Right lobe of liver (tissue), 6 donors: ENCODE data around the gene GATB. TPM values are rescaled to one million over a fixed set of nuclear protein-coding genes. Genes with fewer than 3 reads are reported as not detected.
A peak's percentile ranks its signal among the peaks of the same experiment; 100 is the strongest.

Experiments
- ATAC-seq, 4 donors: fragments of 200-7000 bp; cut with Tn5 transposase; one replicate each; pipeline ENCODE4 v1.9.1; 2020; ENCODE audit warnings: mild to moderate bottlenecking in 4 of 4, moderate library complexity in 4 of 4
- DNase-seq, 3 donors: peaks; one replicate each; pipeline ENCODE4 v3.0.0-alpha.2; 2020
- H3K27ac ChIP-seq, 3 donors: fragments of 200-600 bp; one replicate each; pipeline ENCODE4 v1.8.0; 2022
- H3K27me3 ChIP-seq, 2 donors: fragments of 200-600 bp; one replicate each; pipeline ENCODE4 v1.8.0; 2022
- H3K36me3 ChIP-seq, 4 donors: fragments of 200-600 bp; sonication (generic) in 1 of 4; one replicate each; pipeline versions ENCODE4 v1.5.1 to v1.8.0; 2017 to 2022; ENCODE audit warnings: control low read depth in 1 of 4
- H3K4me1 ChIP-seq, 4 donors: fragments of 200-600 bp; sonication (generic) in 1 of 4; one replicate each; pipeline versions ENCODE4 v1.5.1 to v1.8.0; 2017 to 2022; ENCODE audit warnings: control low read depth in 1 of 4
- H3K4me3 ChIP-seq, 3 donors: fragments of 200-600 bp; one replicate each; pipeline ENCODE4 v1.8.0; 2022
- H3K9me3 ChIP-seq, 4 donors: fragments of 200-600 bp; sonication (generic) in 1 of 4; one replicate each; pipeline versions ENCODE4 v1.5.1 to v1.8.0; 2017 to 2022; ENCODE audit warnings: control low read depth in 1 of 4
- POLR2A ChIP-seq: fragments of 450-650 bp; IDR thresholded peaks from one replicate; pipeline ENCODE4 v1.6.1; 2017; ENCODE audit warnings: antibody characterized with exemption, mild to moderate bottlenecking
- WGBS: methylation state at CpG from one replicate; pipeline ENCODE4 v1.1.6; 2018; ENCODE audit warnings: low coverage, low lambda C conversion rate; ENCODE audit not compliant: insufficient coverage; ENCODE audit errors: missing lambda C conversion rate; 5-methylcytosine and 5-hydroxymethylcytosine counted together
- intact Hi-C, 2 donors: fragments of 100-400 bp; cut with DNase I; formaldehyde crosslinking; loops; one replicate each; pipeline versions ENCODE4 v1.11.2 to v1.14.1; 2022
- total RNA-seq, 6 experiments: library from RNA; depleted of rRNA in 2 of 6; stranded (reverse); fragments of >200 nt in 2 of 6; fragmentation: NEBNext Ultra II Directional in 3 of 6; extraction: Animal tissue kit (Norgen Biotek cat#: 25700) in 3 of 6; gene quantifications; one replicate each; pipeline versions ENCODE4 v1.1.0 to v1.2.4, GENCODE V29; 2016 to 2023
- TF ChIP-seq, protein P1 (sequence below), 4 donors: fragments of 200-600 bp in 3 of 4; fragments of 450-650 bp in 1 of 4; IDR thresholded peaks; one replicate each; pipeline versions ENCODE4 v1.5.1 to v1.8.0; 2016 to 2022; ENCODE audit warnings: antibody characterized with exemption in 4 of 4, mild to moderate bottlenecking in 2 of 4
- donor health status: DM: no; HTN: yes; CAD: no.
- donor health status: DM: no; HTN: no; CAD: no.
- donor health status: DM: no; HTN: no; CAD: no.
- donor health status: DM: no; HTN: yes; CAD: no.
- donor health status: DM: no; HTN: yes; CAD: no.

Gene GATB
- total RNA-seq, 6 experiments from 2014 or later: 16.5 to 38.7 (median 17.5) TPM

DNA sequence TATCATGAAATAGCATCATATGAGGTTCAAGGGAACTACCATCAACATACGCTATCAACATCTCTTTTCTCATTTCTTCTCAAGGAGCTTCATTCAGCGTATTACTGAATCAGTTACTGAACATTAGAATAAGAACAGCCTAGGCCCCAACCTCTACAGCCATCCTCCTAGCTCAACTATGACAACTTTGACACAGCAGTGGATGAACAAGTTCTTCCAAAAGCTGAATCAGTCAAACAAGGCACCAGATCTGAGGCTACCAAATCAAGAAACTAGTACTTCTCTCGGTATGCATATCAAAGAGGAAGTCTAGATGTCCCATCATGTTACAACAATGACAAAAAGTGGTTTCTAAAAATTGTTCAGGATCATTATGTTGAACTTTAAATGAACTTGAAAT, 57.4 kb downstream of the GATB start:
- ATAC-seq (no peak), DNase-seq (no peak)
- intact Hi-C loops: no loop called here
- Histone ChIP-seq H3K27ac (no peak overlapping the region), H3K27me3 (no peaks in the 10 kb centered on the region), H3K36me3 (no peaks in the 10 kb centered on the region), H3K9me3 (no peaks in the 10 kb centered on the region), H3K4me3 (no peak overlapping the region), H3K4me1 (no peaks in the 10 kb centered on the region)
- TF ChIP-seq, protein P1, sequence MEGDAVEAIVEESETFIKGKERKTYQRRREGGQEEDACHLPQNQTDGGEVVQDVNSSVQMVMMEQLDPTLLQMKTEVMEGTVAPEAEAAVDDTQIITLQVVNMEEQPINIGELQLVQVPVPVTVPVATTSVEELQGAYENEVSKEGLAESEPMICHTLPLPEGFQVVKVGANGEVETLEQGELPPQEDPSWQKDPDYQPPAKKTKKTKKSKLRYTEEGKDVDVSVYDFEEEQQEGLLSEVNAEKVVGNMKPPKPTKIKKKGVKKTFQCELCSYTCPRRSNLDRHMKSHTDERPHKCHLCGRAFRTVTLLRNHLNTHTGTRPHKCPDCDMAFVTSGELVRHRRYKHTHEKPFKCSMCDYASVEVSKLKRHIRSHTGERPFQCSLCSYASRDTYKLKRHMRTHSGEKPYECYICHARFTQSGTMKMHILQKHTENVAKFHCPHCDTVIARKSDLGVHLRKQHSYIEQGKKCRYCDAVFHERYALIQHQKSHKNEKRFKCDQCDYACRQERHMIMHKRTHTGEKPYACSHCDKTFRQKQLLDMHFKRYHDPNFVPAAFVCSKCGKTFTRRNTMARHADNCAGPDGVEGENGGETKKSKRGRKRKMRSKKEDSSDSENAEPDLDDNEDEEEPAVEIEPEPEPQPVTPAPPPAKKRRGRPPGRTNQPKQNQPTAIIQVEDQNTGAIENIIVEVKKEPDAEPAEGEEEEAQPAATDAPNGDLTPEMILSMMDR (IDR thresholded peaks at IDR 0.05): no peak
- TF ChIP-seq POLR2A: no peak
- 87% methylated on average over 3 of the region's 3 CpGs for WGBS

DNA sequence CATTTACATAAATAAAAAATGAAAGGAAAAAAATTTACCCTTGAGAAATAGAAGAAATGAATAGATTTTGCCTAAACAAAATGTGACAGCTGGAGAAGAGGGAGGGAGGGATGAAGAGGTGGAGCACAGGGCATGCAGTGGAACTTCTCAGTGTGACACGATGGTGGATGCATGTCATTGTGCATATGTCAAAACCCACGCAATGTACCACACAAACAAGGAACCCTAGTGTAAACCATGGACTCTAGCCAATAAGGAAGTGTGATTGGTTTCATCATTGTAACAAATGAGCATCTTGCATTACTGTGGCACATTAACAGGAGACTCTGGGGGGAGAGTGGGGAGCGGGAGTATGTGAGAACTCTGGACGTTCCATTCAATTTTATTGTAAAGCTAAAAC, 58.6 kb downstream of the GATB start:
- intact Hi-C loops: no loop called here
- no peaks in the 10 kb centered on the region for H3K27me3 ChIP-seq
- H3K4me1 ChIP-seq: no peaks in the 10 kb centered on the region
- no peaks in the 10 kb centered on the region for H3K9me3 ChIP-seq
- H3K27ac ChIP-seq: no peak overlapping the region
- no peak for ATAC-seq
- TF ChIP-seq POLR2A: no peak
- TF ChIP-seq, protein P1 (IDR thresholded peaks at IDR 0.05): no peak
- no peak overlapping the region for H3K4me3 ChIP-seq
- DNase-seq: no peak
- no peaks in the 10 kb centered on the region for H3K36me3 ChIP-seq
- 79% methylated on average over 4 of the region's 4 CpGs for WGBS

DNA sequence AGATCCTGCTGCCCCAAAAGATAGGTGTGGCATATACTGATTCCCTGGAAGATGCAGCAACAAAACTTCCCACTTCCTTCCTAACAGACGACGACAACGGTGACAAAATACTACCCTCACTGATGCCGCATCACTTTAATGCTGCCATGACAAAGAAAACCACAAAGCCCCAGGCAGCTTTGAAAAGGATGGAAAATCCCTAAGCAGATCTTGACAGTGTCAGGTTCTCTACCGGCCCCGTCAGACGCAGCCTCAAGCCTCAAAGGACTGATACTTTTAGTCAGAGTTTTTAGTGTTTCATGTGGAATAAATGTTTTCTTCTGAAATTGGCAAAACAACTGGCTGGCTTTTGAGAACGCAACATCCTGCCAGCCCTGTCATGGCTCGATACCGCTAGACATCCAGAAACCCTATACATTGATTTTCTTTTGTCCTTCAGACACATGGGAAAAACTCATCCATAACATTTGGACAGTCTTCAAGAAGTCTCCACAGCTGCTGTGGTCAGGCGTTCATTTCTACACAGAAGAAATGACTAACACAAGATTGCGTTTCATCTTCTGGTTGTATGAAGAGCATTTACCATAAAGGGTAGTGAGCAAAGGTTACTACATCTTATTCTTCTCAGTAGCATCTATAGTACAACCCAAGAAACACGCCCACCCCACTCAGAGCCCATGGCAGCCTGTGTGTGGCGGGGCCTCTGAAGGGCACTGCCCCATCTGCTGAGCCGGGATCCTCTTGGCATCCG, 60.1 kb downstream of the GATB start:
- Histone ChIP-seq H3K9me3 (no peaks in the 10 kb centered on the region), H3K4me3 (no peak overlapping the region), H3K27me3 (no peaks in the 10 kb centered on the region), H3K27ac (no peak overlapping the region), H3K36me3 (no peaks in the 10 kb centered on the region), H3K4me1 (no peaks in the 10 kb centered on the region)
- peak in 1 of 4 donors; percentile 22 for ATAC-seq
- DNase-seq: no peak
- TF ChIP-seq, protein P1 (IDR thresholded peaks at IDR 0.05): no peak
- TF ChIP-seq POLR2A: no peak
- intact Hi-C loops: no loop called here
- 88% methylated on average over 10 of the region's 16 CpGs for WGBS

DNA sequence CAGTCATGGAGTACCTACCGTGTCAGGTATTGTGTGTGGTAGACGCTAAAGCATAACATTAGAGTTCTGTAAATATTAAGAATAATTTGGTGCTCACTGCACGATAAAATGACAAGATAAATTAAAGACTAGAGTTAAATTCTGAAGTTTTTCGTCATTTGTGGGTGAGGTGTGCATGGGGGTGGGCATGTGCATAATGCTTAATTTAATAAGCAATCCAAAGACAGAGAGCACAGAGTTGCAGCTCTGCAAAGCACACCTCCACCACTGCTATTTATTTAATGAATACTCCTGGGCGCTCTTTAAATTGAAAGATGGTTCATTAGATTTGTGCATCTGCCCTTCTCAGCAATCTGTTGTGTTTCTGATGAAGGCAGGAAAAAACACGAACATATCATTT, 62.6 kb downstream of the GATB start:
- no peak for DNase-seq
- intact Hi-C loops: no loop called here
- 98% methylated on average over 6 of the region's 6 CpGs for WGBS

More for the DNA sequence above, 62.6 kb downstream of the GATB start:
- H3K27me3 ChIP-seq: no peaks in the 10 kb centered on the region
- no peak overlapping the region for H3K27ac ChIP-seq
- H3K36me3 ChIP-seq: no peaks in the 10 kb centered on the region
- no peak for ATAC-seq
- H3K9me3 ChIP-seq: no peaks in the 10 kb centered on the region
- no peaks in the 10 kb centered on the region for H3K4me1 ChIP-seq
- no peak overlapping the region for H3K4me3 ChIP-seq
- TF ChIP-seq, protein P1 (IDR thresholded peaks at IDR 0.05): no peak
- no peak for TF ChIP-seq POLR2A
